ENCODE measurements around the gene PALD1. TPM values are rescaled to one million over a fixed set of nuclear protein-coding genes. Genes with fewer than 3 reads are reported as not detected.
"Not testable (repeated sequence)": the region's sequence is repeated elsewhere in the genome, so short reads cannot be mapped to it uniquely, and the experiment has no call there.

The PALD1 gene
- total RNA-seq, 1 donor from 2014 or later: 4.1 TPM

DNA sequence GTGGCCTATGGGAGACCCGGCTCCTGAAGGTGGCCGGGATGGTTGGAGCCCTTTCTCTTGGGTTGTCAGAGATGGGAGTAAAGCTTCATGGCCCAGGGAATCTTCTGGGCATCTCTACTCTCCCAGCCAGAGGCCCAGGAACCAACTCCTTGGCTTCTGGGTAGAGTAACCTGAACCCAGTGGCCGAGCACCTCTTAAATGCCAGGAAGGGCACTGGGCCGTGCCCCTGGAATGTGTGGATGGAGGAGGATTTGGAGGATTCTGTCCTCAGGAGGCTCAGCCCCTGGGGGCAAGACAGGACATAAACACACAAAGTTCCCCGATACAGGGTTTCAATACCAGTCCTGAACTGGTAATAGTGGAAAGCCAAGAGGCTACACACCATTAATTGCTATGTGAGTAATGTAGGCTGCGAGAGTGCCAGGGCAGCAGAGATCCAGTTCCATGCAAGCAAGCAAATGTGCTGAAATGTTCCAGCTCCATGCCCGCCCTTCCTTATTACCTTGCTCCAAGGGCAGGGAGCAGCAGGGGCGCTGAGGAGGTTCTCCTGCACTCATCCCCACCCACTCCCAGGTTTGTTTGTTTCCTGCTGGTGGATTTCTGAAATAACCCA is 1.2 kb downstream of the PALD1 start:
- Mint-ChIP-seq H3K36me3 (ENCODE audit: low read depth) (no peaks in the 10 kb centered on the region), H3K4me3 (ENCODE audit: unreplicated experiment) (peak overlapping the region; percentile 64), H3K9me3 (ENCODE audit: low read depth) (no peaks in the 10 kb centered on the region), H3K27ac (ENCODE audit: unreplicated experiment) (no peak overlapping the region), H3K4me1 (ENCODE audit: low read depth) (peaks cover 28% of the 10 kb centered on the region), H3K27me3 (ENCODE audit: low read depth) (peaks cover 2% of the 10 kb centered on the region)
- no peak for TF ChIP-seq CTCF (IDR thresholded peaks at IDR 0.05)
- no peak for DNase-seq (ENCODE audit: low spot score)

- no peak for DNase-seq (ENCODE audit: low spot score)
- no peak for TF ChIP-seq CTCF (IDR thresholded peaks at IDR 0.05)
- H3K36me3 Mint-ChIP-seq (ENCODE audit: low read depth): no peaks in the 10 kb centered on the region
- peaks cover 28% of the 10 kb centered on the region for H3K4me1 Mint-ChIP-seq (ENCODE audit: low read depth)
- peaks cover 2% of the 10 kb centered on the region for H3K27me3 Mint-ChIP-seq (ENCODE audit: low read depth)
- peak overlapping the region; percentile 9 for H3K4me3 Mint-ChIP-seq (ENCODE audit: unreplicated experiment)
- H3K27ac Mint-ChIP-seq (ENCODE audit: unreplicated experiment): no peak overlapping the region
- no peaks in the 10 kb centered on the region for H3K9me3 Mint-ChIP-seq (ENCODE audit: low read depth)
Observed at GRCh38 chr10:70480239-70480861, 1.8 kb downstream of the PALD1 start.

- Mint-ChIP-seq H3K4me1 (ENCODE audit: low read depth) (peaks cover 28% of the 10 kb centered on the region), H3K27me3 (ENCODE audit: low read depth) (peaks cover 2% of the 10 kb centered on the region), H3K9me3 (ENCODE audit: low read depth) (no peaks in the 10 kb centered on the region), H3K36me3 (ENCODE audit: low read depth) (no peaks in the 10 kb centered on the region), H3K4me3 (ENCODE audit: unreplicated experiment) (no peak overlapping the region), H3K27ac (ENCODE audit: unreplicated experiment) (no peak overlapping the region)
- TF ChIP-seq CTCF (IDR thresholded peaks at IDR 0.05): no peak
- no peak for DNase-seq (ENCODE audit: low spot score)
Observed at GRCh38 chr10:70481105-70481504, 2.5 kb downstream of the PALD1 start.

GRCh38 chr10:70481831-70482530 is 3.4 kb downstream of the PALD1 start:
- Mint-ChIP-seq H3K4me3 (ENCODE audit: unreplicated experiment) (no peak overlapping the region), H3K4me1 (ENCODE audit: low read depth) (peaks cover 28% of the 10 kb centered on the region), H3K36me3 (ENCODE audit: low read depth) (no peaks in the 10 kb centered on the region), H3K27ac (ENCODE audit: unreplicated experiment) (peak overlapping the region; percentile 12), H3K9me3 (ENCODE audit: low read depth) (no peaks in the 10 kb centered on the region), H3K27me3 (ENCODE audit: low read depth) (no peaks in the 10 kb centered on the region)
- no peak for TF ChIP-seq CTCF (IDR thresholded peaks at IDR 0.05)
- DNase-seq (ENCODE audit: low spot score): no peak

- H3K36me3 Mint-ChIP-seq (ENCODE audit: low read depth): no peaks in the 10 kb centered on the region
- H3K4me1 Mint-ChIP-seq (ENCODE audit: low read depth): peaks cover 28% of the 10 kb centered on the region
- no peaks in the 10 kb centered on the region for H3K27me3 Mint-ChIP-seq (ENCODE audit: low read depth)
- no peak for DNase-seq (ENCODE audit: low spot score)
- TF ChIP-seq CTCF (IDR thresholded peaks at IDR 0.05): no peak
- no peak overlapping the region for H3K4me3 Mint-ChIP-seq (ENCODE audit: unreplicated experiment)
- no peaks in the 10 kb centered on the region for H3K9me3 Mint-ChIP-seq (ENCODE audit: low read depth)
- H3K27ac Mint-ChIP-seq (ENCODE audit: unreplicated experiment): peak overlapping the region; percentile 24
Observed at GRCh38 chr10:70482982-70483760, 4.6 kb downstream of the PALD1 start.

- not testable (repeated sequence) for H3K9me3 Mint-ChIP-seq (ENCODE audit: low read depth); H3K27ac Mint-ChIP-seq (ENCODE audit: unreplicated experiment); DNase-seq (ENCODE audit: low spot score); H3K27me3 Mint-ChIP-seq (ENCODE audit: low read depth); H3K4me3 Mint-ChIP-seq (ENCODE audit: unreplicated experiment); H3K36me3 Mint-ChIP-seq (ENCODE audit: low read depth)
- peaks cover 28% of the 10 kb centered on the region for H3K4me1 Mint-ChIP-seq (ENCODE audit: low read depth)
Observed at GRCh38 chr10:70483872-70484271, 5.3 kb downstream of the PALD1 start.

Measured in chondrocyte (in vitro differentiated cells).